CD8-positive, alpha-beta memory T cell (primary cell): Measurements from ENCODE around the gene CARD11. TPM values are rescaled to one million over a fixed set of nuclear protein-coding genes. Genes with fewer than 3 reads are reported as not detected.

Source experiments
- CTCF ChIA-PET: fragments of 350-600 bp; sonication (Branson Sonifier 250); formaldehyde crosslinking; loops from one replicate; lab custom pipeline; 2021; ENCODE audit warnings: antibody characterized with exemption; lab: Charles Lee
- POLR2A ChIA-PET: fragments of 350-600 bp; sonication (Branson Sonifier 250); formaldehyde crosslinking; loops from one replicate; lab custom pipeline; 2021; ENCODE audit warnings: antibody characterized with exemption; lab: Charles Lee
- DNase-seq, 5 donors: peaks; one replicate each; pipeline versions ENCODE4 v3.0.0 to v3.0.0-alpha.2; 2020 to 2022; ENCODE audit warnings: mixed read lengths in 1 of 5
- H3K27ac ChIP-seq: one replicate; pipeline ENCODE4 v1.7.0; 2013; ENCODE audit warnings: low read depth, mild to moderate bottlenecking, low read length, moderate library complexity
- H3K27me3 ChIP-seq: 2 replicates; pipeline ENCODE4 v1.7.0; 2013; ENCODE audit warnings: low read length, mild to moderate bottlenecking; ENCODE audit not compliant: insufficient read depth, poor library complexity, severe bottlenecking
- H3K36me3 ChIP-seq: 2 replicates; pipeline ENCODE4 v1.7.0; 2013; ENCODE audit warnings: mild to moderate bottlenecking, low read length, moderate library complexity; ENCODE audit not compliant: insufficient read depth
- H3K4me1 ChIP-seq: 2 replicates; pipeline ENCODE4 v1.7.0; 2013; ENCODE audit warnings: mild to moderate bottlenecking, low read length, moderate library complexity; ENCODE audit not compliant: insufficient read depth
- H3K4me3 ChIP-seq: 2 replicates; pipeline ENCODE4 v1.7.0; 2013; ENCODE audit warnings: mild to moderate bottlenecking, low read length
- H3K9me3 ChIP-seq: 2 replicates; pipeline ENCODE4 v1.7.0; 2013; ENCODE audit warnings: mild to moderate bottlenecking, low read length
- H3K27ac Mint-ChIP-seq, 8 donors: one replicate each; pipeline ENCODE4 v1.8.0; 2020 to 2021; ENCODE audit warnings: mixed read lengths in 8 of 8, mild to moderate bottlenecking in 6 of 8, inconsistent platforms in 3 of 8, moderate library complexity in 3 of 8
- H3K27me3 Mint-ChIP-seq, 2 donors: one replicate each; pipeline ENCODE4 v1.8.0; 2020 to 2021; ENCODE audit warnings: mixed read lengths in 2 of 2, mild to moderate bottlenecking in 1 of 2, moderate library complexity in 1 of 2
- H3K36me3 Mint-ChIP-seq, 3 donors: one replicate each; pipeline ENCODE4 v1.8.0; 2020 to 2021; ENCODE audit warnings: mixed read lengths in 3 of 3, inconsistent platforms in 1 of 3, mild to moderate bottlenecking in 1 of 3
- H3K4me1 Mint-ChIP-seq, 3 donors: one replicate each; pipeline ENCODE4 v1.8.0; 2020 to 2021; ENCODE audit warnings: mixed read lengths in 3 of 3, inconsistent platforms in 1 of 3, mild to moderate bottlenecking in 1 of 3
- H3K4me3 Mint-ChIP-seq, 7 donors: one replicate each; pipeline ENCODE4 v1.8.0; 2020 to 2021; ENCODE audit warnings: mixed read lengths in 7 of 7, mild to moderate bottlenecking in 6 of 7, moderate library complexity in 4 of 7, inconsistent platforms in 2 of 7
- H3K9me3 Mint-ChIP-seq, 5 donors: one replicate each; pipeline ENCODE4 v1.8.0; 2020 to 2022; ENCODE audit warnings: mixed read lengths in 5 of 5, mild to moderate bottlenecking in 3 of 5, moderate library complexity in 2 of 5, inconsistent platforms in 1 of 5
- polyA plus RNA-seq: library from polyadenylated mRNA; unstranded; fragments of 300-500 nt; fragmentation: Illumina TruSeq; gene quantifications from one replicate; pipeline ENCODE4 v1.2.3, GENCODE V29; 2021
- total RNA-seq, 2 experiments: library from RNA; stranded (reverse); gene quantifications; one replicate each; pipeline ENCODE4 v1.2.3, GENCODE V29; 2021

Gene CARD11
- total and polyA plus RNA-seq, 3 experiments from 2014 or later: 40.9 to 72.1 (median 68.4) TPM

GRCh38 chr7:2930310-2931033 lies 113.2 kb downstream of the CARD11 start:
- Mint-ChIP-seq H3K27ac (peak overlapping the region in 2 of 8 donors; percentile 55 to 87), H3K4me3 (no peak overlapping the region)

GRCh38 chr7:2929321-2930201 lies 114.1 kb downstream of the CARD11 start:
- H3K27ac Mint-ChIP-seq: peak overlapping the region in 2 of 8 donors; percentile 74 to 87
- Histone ChIP-seq H3K27ac (no peak overlapping the region), H3K4me3 (no peak overlapping the region), H3K9me3 (no peaks in the 10 kb centered on the region), H3K4me1 (no peaks in the 10 kb centered on the region), H3K27me3 (no peaks in the 10 kb centered on the region), H3K36me3 (peaks cover 48% of the 10 kb centered on the region)
- H3K9me3 Mint-ChIP-seq: no peaks in the 10 kb centered on the region
- H3K36me3 Mint-ChIP-seq: peaks cover 0 to 78% (median 13%) of the 10 kb centered on the region in 3 donors
- no peak overlapping the region for H3K4me3 Mint-ChIP-seq
- ChIA-PET CTCF (no interaction called here), POLR2A (no interaction called here)
- H3K27me3 Mint-ChIP-seq: peaks cover 0 to 5% of the 10 kb centered on the region in 2 donors
- peak in 1 of 5 donors; percentile 31 for DNase-seq
- H3K4me1 Mint-ChIP-seq: no peaks in the 10 kb centered on the region

More at GRCh38 chr7:2930310-2931033, 113.2 kb downstream of the CARD11 start:
- H3K9me3 ChIP-seq: no peaks in the 10 kb centered on the region
- ChIA-PET CTCF (no interaction called here), POLR2A (no interaction called here)
- DNase-seq: peak in 1 of 5 donors; percentile 33
- no peaks in the 10 kb centered on the region for H3K4me1 ChIP-seq
- H3K27me3 ChIP-seq: no peaks in the 10 kb centered on the region
- peaks cover 57% of the 10 kb centered on the region for H3K36me3 ChIP-seq
- peaks cover 0 to 5% of the 10 kb centered on the region in 2 donors for H3K27me3 Mint-ChIP-seq
- H3K4me3 ChIP-seq: no peak overlapping the region
- no peak overlapping the region for H3K27ac ChIP-seq
- H3K36me3 Mint-ChIP-seq: peaks cover 0 to 81% (median 14%) of the 10 kb centered on the region in 3 donors
- H3K9me3 Mint-ChIP-seq: no peaks in the 10 kb centered on the region
- H3K4me1 Mint-ChIP-seq: no peaks in the 10 kb centered on the region

GRCh38 chr7:2928613-2929311 lies 114.9 kb downstream of the CARD11 start:
- Histone ChIP-seq H3K9me3 (no peaks in the 10 kb centered on the region), H3K27ac (no peak overlapping the region), H3K27me3 (no peaks in the 10 kb centered on the region), H3K4me1 (no peaks in the 10 kb centered on the region), H3K36me3 (peaks cover 40% of the 10 kb centered on the region), H3K4me3 (no peak overlapping the region)
- ChIA-PET POLR2A (no interaction called here), CTCF (no interaction called here)
- H3K4me3 Mint-ChIP-seq: no peak overlapping the region
- H3K36me3 Mint-ChIP-seq: peaks cover 0 to 77% (median 13%) of the 10 kb centered on the region in 3 donors
- H3K27ac Mint-ChIP-seq: no peak overlapping the region
- H3K4me1 Mint-ChIP-seq: no peaks in the 10 kb centered on the region
- peak in 1 of 5 donors; percentile 42 for DNase-seq
- H3K27me3 Mint-ChIP-seq: peaks cover 0 to 5% of the 10 kb centered on the region in 2 donors
- no peaks in the 10 kb centered on the region for H3K9me3 Mint-ChIP-seq

- H3K4me3 Mint-ChIP-seq: no peak overlapping the region
- peaks cover 0 to 5% of the 10 kb centered on the region in 2 donors for H3K27me3 Mint-ChIP-seq
- POLR2A ChIA-PET: no interaction called here
- Histone ChIP-seq H3K9me3 (no peaks in the 10 kb centered on the region), H3K4me3 (no peak overlapping the region), H3K4me1 (no peaks in the 10 kb centered on the region), H3K27me3 (no peaks in the 10 kb centered on the region), H3K36me3 (peaks cover 39% of the 10 kb centered on the region), H3K27ac (no peak overlapping the region)
- CTCF ChIA-PET: no interaction called here
- peaks cover 0 to 78% (median 10%) of the 10 kb centered on the region in 3 donors for H3K36me3 Mint-ChIP-seq
- no peaks in the 10 kb centered on the region for H3K9me3 Mint-ChIP-seq
- no peak overlapping the region for H3K27ac Mint-ChIP-seq
- DNase-seq: peak in 1 of 5 donors; percentile 38
- no peaks in the 10 kb centered on the region for H3K4me1 Mint-ChIP-seq
Observed at GRCh38 chr7:2928256-2928612, 115.4 kb downstream of the CARD11 start.

- H3K27me3 ChIP-seq: no peaks in the 10 kb centered on the region
- no peaks in the 10 kb centered on the region for H3K4me1 ChIP-seq
- H3K4me3 ChIP-seq: no peak overlapping the region
- DNase-seq: peak in 1 of 5 donors; percentile 21
- no peaks in the 10 kb centered on the region for H3K9me3 Mint-ChIP-seq
- peaks cover 0 to 5% of the 10 kb centered on the region in 2 donors for H3K27me3 Mint-ChIP-seq
- no peaks in the 10 kb centered on the region for H3K9me3 ChIP-seq
- H3K4me1 Mint-ChIP-seq: no peaks in the 10 kb centered on the region
- H3K36me3 ChIP-seq: peaks cover 36% of the 10 kb centered on the region
- peak overlapping the region in 2 of 8 donors; percentile 36 to 70 for H3K27ac Mint-ChIP-seq
- H3K4me3 Mint-ChIP-seq: no peak overlapping the region
- ChIA-PET POLR2A (no interaction called here), CTCF (no interaction called here)
- peaks cover 0 to 80% (median 11%) of the 10 kb centered on the region in 3 donors for H3K36me3 Mint-ChIP-seq
- no peak overlapping the region for H3K27ac ChIP-seq
Observed at GRCh38 chr7:2927592-2927991, 116.1 kb downstream of the CARD11 start.

- CTCF ChIA-PET: no interaction called here
Observed at GRCh38 chr7:2926896-2927405, 116.7 kb downstream of the CARD11 start.

GRCh38 chr7:2926120-2926895 lies 117.4 kb downstream of the CARD11 start:
- Histone ChIP-seq H3K27ac (no peak overlapping the region), H3K36me3 (peaks cover 33% of the 10 kb centered on the region), H3K4me3 (no peak overlapping the region), H3K4me1 (no peaks in the 10 kb centered on the region), H3K27me3 (no peaks in the 10 kb centered on the region), H3K9me3 (no peaks in the 10 kb centered on the region)
- no peaks in the 10 kb centered on the region for H3K9me3 Mint-ChIP-seq
- peak overlapping the region in 6 of 8 donors; percentile 17 to 94 (median 70) for H3K27ac Mint-ChIP-seq
- no peaks in the 10 kb centered on the region for H3K4me1 Mint-ChIP-seq
- peak in 1 of 5 donors; percentile 26 for DNase-seq
- peaks cover 0 to 5% of the 10 kb centered on the region in 2 donors for H3K27me3 Mint-ChIP-seq
- H3K4me3 Mint-ChIP-seq: no peak overlapping the region
- H3K36me3 Mint-ChIP-seq: peaks cover 3 to 81% (median 8%) of the 10 kb centered on the region in 3 donors
- ChIA-PET POLR2A (no interaction called here), CTCF (interaction anchor here (0.6 kb wide), 1 partner anchor 1817 kb away, joined by 3 read pairs; no protein-coding TSS in a partner anchor)

More at GRCh38 chr7:2926896-2927405, 116.7 kb downstream of the CARD11 start:
- Histone ChIP-seq H3K4me3 (no peak overlapping the region), H3K27me3 (no peaks in the 10 kb centered on the region), H3K27ac (no peak overlapping the region), H3K36me3 (peaks cover 35% of the 10 kb centered on the region), H3K9me3 (no peaks in the 10 kb centered on the region), H3K4me1 (no peaks in the 10 kb centered on the region)
- Mint-ChIP-seq H3K4me3 (no peak overlapping the region), H3K27ac (peak overlapping the region in 3 of 8 donors; percentile 57 to 94 (median 81)), H3K4me1 (no peaks in the 10 kb centered on the region), H3K36me3 (peaks cover 0 to 80% (median 7%) of the 10 kb centered on the region in 3 donors), H3K27me3 (peaks cover 0 to 5% of the 10 kb centered on the region in 2 donors), H3K9me3 (no peaks in the 10 kb centered on the region)
- POLR2A ChIA-PET: no interaction called here
- peak in 1 of 5 donors; percentile 13 for DNase-seq
